Gastrocnemius medialis (tissue), 4 donors: ENCODE results near the gene GCG.

Experiments
- CTCF ChIP-seq, 5 experiments: fragments of 450-650 bp in 3 of 5; fragments of 200-600 bp in 2 of 5; sonication (generic) in 2 of 5; IDR thresholded peaks in 4 of 5; conservative IDR thresholded peaks in 1 of 5; 1 replicate in 4 of 5; 2 replicates in 1 of 5; pipeline ENCODE4 v1.5.1; 2016 to 2019; ENCODE audit warnings: antibody characterized with exemption in 5 of 5, mild to moderate bottlenecking in 3 of 5, moderate library complexity in 3 of 5
- POLR2A ChIP-seq, 2 donors: fragments of 450-650 bp; IDR thresholded peaks; one replicate each; pipeline ENCODE4 v1.6.1; 2017; ENCODE audit warnings: antibody characterized with exemption in 2 of 2, mild to moderate bottlenecking in 2 of 2, moderate library complexity in 2 of 2

GRCh38 chr2:162116352-162116751, 35.7 kb downstream of the GCG start:
- TF ChIP-seq CTCF (IDR thresholded peaks at IDR 0.05 in 4 of 5, conservative IDR thresholded peaks at IDR 0.05 in 1 of 5) (no peak), POLR2A (IDR thresholded peaks at IDR 0.05) (no peak)
